Activated CD4-positive, alpha-beta T cell treated with anti-CD3 and anti-CD28 coated beads, Interleukin-2, Interleukin-4, amounts not matched to agents 100 ng/mL and 50 ng/mL, durations not matched to agents 16 hours and 8 hours (primary cell): ENCODE measurements around the gene FAM98A.
A peak's percentile ranks its signal among the peaks of the same experiment; 100 is the strongest.

ENCODE experiments used
- DNase-seq: peaks from one replicate; pipeline ENCODE4 v3.0.0-alpha.2; 2020; ENCODE audit warnings: low spot score

FAM98A gene

GRCh38 chr2:33597026-33597425 lies 2.1 kb downstream of the FAM98A start:
- DNase-seq, result no peak

GRCh38 chr2:33595385-33595784 lies 3.7 kb downstream of the FAM98A start:
- no peak for DNase-seq

GRCh38 chr2:33589444-33589843 lies 9.7 kb downstream of the FAM98A start:
- no peak for DNase-seq

GRCh38 chr2:33588232-33588631 lies 10.9 kb downstream of the FAM98A start:
- DNase-seq, result no peak

GRCh38 chr2:33586766-33587165 lies 12.3 kb downstream of the FAM98A start:
- no peak for DNase-seq

GRCh38 chr2:33583194-33583938 lies 15.7 kb downstream of the FAM98A start:
- peak; percentile 22 for DNase-seq

GRCh38 chr2:33581872-33582271 lies 17.2 kb downstream of the FAM98A start:
- no peak for DNase-seq

GRCh38 chr2:33579227-33579626 lies 19.9 kb downstream of the FAM98A start:
- no peak for DNase-seq

GRCh38 chr2:33577668-33578067 lies 21.4 kb downstream of the FAM98A start:
- DNase-seq, result no peak

GRCh38 chr2:33577084-33577483 lies 22.0 kb downstream of the FAM98A start:
- no peak for DNase-seq

- DNase-seq, result no peak
Observed at GRCh38 chr2:33573657-33574056, 25.4 kb downstream of the FAM98A start.

- DNase-seq, result no peak
Observed at GRCh38 chr2:33570681-33571080, 28.4 kb downstream of the FAM98A start.

- no peak for DNase-seq
Observed at GRCh38 chr2:33561872-33562271, 37.2 kb downstream of the FAM98A start.

GRCh38 chr2:33560017-33560416 lies 39.1 kb downstream of the FAM98A start:
- DNase-seq, result no peak

GRCh38 chr2:33559328-33559727 lies 39.8 kb downstream of the FAM98A start:
- DNase-seq, result no peak

- no peak for DNase-seq
Observed at GRCh38 chr2:33555681-33556080, 43.4 kb downstream of the FAM98A start.

- no peak for DNase-seq
Observed at GRCh38 chr2:33552758-33553461, 46.2 kb downstream of the FAM98A start.

GRCh38 chr2:33550206-33550605 lies 48.9 kb downstream of the FAM98A start:
- DNase-seq, result no peak

- DNase-seq, result no peak
Observed at GRCh38 chr2:33541243-33541642, 57.9 kb downstream of the FAM98A start.

GRCh38 chr2:33535421-33535820 lies 63.7 kb downstream of the FAM98A start:
- DNase-seq, result no peak
